Sigmoid colon (tissue), 7 donors: ENCODE measurements around the gene POU2F2. TPM values are rescaled to one million over a fixed set of nuclear protein-coding genes. Genes with fewer than 3 reads are reported as not detected.

ENCODE experiments used
- DNase-seq: peaks from one replicate; pipeline ENCODE4 v3.0.0-alpha.2; 2019
- H3K27ac ChIP-seq, 4 donors: fragments of 200-600 bp; sonication (generic); one replicate each; pipeline ENCODE4 v1.5.1; 2016 to 2019; ENCODE audit warnings: mild to moderate bottlenecking in 1 of 4
- H3K27me3 ChIP-seq, 3 donors: fragments of 200-600 bp; sonication (generic); one replicate each; pipeline ENCODE4 v1.5.1; 2019; ENCODE audit warnings: mild to moderate bottlenecking in 1 of 3
- H3K36me3 ChIP-seq, 4 donors: fragments of 200-600 bp; sonication (generic); one replicate each; pipeline ENCODE4 v1.5.1; 2016 to 2019
- H3K4me1 ChIP-seq, 4 donors: fragments of 200-600 bp; sonication (generic); one replicate each; pipeline ENCODE4 v1.5.1; 2017 to 2019
- H3K4me3 ChIP-seq, 4 donors: fragments of 200-600 bp; sonication (generic); one replicate each; pipeline ENCODE4 v1.5.1; 2017 to 2019; ENCODE audit warnings: mild to moderate bottlenecking in 2 of 4, moderate library complexity in 1 of 4
- H3K9me3 ChIP-seq, 4 donors: fragments of 200-600 bp in 3 of 4; sonication (generic) in 3 of 4; one replicate each; pipeline versions ENCODE4 v1.5.1 to v1.6.1; 2013 to 2019
- EP300 ChIP-seq, 4 donors: sonication (generic); formaldehyde crosslinking; IDR thresholded peaks; one replicate each; pipeline ENCODE4 v1.6.1; 2017; ENCODE audit warnings: antibody characterized with exemption in 4 of 4
- POLR2A ChIP-seq, 2 donors: fragments of 450-650 bp; IDR thresholded peaks; one replicate each; pipeline ENCODE4 v1.6.1; 2016; ENCODE audit warnings: antibody characterized with exemption in 2 of 2, mild to moderate bottlenecking in 2 of 2, moderate library complexity in 2 of 2
- POLR2AphosphoS5 ChIP-seq, 4 donors: sonication (generic); formaldehyde crosslinking; IDR thresholded peaks; one replicate each; pipeline ENCODE4 v1.6.1; 2017; ENCODE audit warnings: antibody characterized with exemption in 4 of 4
- WGBS, 2 donors: extraction: QIAGEN DNeasy Blood & Tissue Kit; methylation state at CpG; one replicate each; pipeline ENCODE4 v1.1.7; 2013; 5-methylcytosine and 5-hydroxymethylcytosine counted together
- intact Hi-C: fragments of 100-400 bp; cut with DNase I; formaldehyde crosslinking; loops from one replicate; pipeline ENCODE4 v1.15.1; 2023
- polyA plus RNA-seq, 3 donors: library from polyadenylated mRNA; stranded (reverse); fragments of 200-250 nt; gene quantifications; one replicate each; pipeline ENCODE4 v1.2.3, GENCODE V29; 2013
- total RNA-seq, 4 donors: library from RNA; depleted of rRNA; stranded (reverse); fragments of >200 nt; gene quantifications; one replicate each; pipeline ENCODE4 v1.1.0, GENCODE V29; 2016
- TF ChIP-seq, protein P1 (sequence below), 4 experiments: fragments of 450-650 bp in 3 of 4; fragments of 200-600 bp in 1 of 4; IDR thresholded peaks; one replicate each; pipeline ENCODE4 v1.5.1; 2016 to 2019; ENCODE audit warnings: antibody characterized with exemption in 4 of 4, mild to moderate bottlenecking in 3 of 4, moderate library complexity in 2 of 4
- donor health status: healthy with polysubstance abuse.
- donor health status: Bipolar disorder and iron deficiency.
- donor health status: healthy.

POU2F2 gene
- total RNA-seq (1 to 10 TPM; 1.2 to 3.0 (median 2.5) TPM), polyA plus RNA-seq (10 to 100 TPM in 1 of 3 donors, 1 to 10 TPM in 1, under 1 TPM in 1; 0.60 to 19.0 (median 1.6) TPM)

DNA sequence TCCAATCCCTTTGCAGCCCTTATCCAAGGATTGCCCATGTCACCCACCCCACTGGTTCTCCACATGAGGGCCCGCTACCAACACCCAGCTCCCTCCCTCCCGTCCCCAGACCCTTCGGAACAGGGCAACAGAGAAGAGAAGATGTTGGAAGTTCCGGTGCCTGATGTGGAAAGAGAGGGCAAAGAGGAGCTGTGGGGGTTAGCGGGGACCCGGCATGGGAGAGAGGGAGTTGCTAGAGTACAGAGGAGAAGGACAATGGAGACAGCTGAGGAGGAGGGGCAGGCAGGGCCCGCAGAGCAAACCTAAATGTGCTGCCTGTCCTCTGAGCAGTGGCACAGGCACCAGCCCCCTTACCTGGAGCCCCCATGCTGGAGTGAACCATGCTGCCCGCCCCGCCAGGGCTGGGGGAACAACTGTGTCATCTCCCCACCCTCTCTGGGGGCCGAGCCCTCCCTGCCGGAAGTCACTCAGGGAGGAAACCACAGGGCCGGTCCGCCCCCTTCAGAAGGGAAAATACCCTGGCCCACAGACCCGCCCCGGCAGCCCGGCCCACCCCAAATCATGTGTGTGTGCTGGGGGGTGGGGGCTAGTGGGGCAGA, at the start of gene POU2F2:
Gene POU2F2, minus strand, starts transcription at position 417 of the 599 bp plus-strand sequence. Its CDS starts 35 bp downstream, at position 382.
- H3K9me3 ChIP-seq: no peaks in the 10 kb centered on the region
- peaks cover 17 to 65% (median 26%) of the 10 kb centered on the region in 3 donors for H3K27me3 ChIP-seq
- peaks cover 0 to 17% (median 15%) of the 10 kb centered on the region in 4 donors for H3K4me1 ChIP-seq
- no peaks in the 10 kb centered on the region for H3K36me3 ChIP-seq
- intact Hi-C loops: loop anchor here (5.0 to 10.0 kb wide), 2 partner anchors 163 to 195 kb away; partner anchors contain the start of gene MEGF8
- TF ChIP-seq, protein P1, sequence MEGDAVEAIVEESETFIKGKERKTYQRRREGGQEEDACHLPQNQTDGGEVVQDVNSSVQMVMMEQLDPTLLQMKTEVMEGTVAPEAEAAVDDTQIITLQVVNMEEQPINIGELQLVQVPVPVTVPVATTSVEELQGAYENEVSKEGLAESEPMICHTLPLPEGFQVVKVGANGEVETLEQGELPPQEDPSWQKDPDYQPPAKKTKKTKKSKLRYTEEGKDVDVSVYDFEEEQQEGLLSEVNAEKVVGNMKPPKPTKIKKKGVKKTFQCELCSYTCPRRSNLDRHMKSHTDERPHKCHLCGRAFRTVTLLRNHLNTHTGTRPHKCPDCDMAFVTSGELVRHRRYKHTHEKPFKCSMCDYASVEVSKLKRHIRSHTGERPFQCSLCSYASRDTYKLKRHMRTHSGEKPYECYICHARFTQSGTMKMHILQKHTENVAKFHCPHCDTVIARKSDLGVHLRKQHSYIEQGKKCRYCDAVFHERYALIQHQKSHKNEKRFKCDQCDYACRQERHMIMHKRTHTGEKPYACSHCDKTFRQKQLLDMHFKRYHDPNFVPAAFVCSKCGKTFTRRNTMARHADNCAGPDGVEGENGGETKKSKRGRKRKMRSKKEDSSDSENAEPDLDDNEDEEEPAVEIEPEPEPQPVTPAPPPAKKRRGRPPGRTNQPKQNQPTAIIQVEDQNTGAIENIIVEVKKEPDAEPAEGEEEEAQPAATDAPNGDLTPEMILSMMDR (IDR thresholded peaks at IDR 0.05): no peak
- H3K27ac ChIP-seq: no peak within 1 kb of the TSS
- peak within 1 kb of the TSS in 3 of 4 donors; percentile 7 to 34 (median 26) for H3K4me3 ChIP-seq
- WGBS, 2 donors: 6 to 15% methylated on average over 16 of the region's 16 CpGs
- DNase-seq: no peak

DNA sequence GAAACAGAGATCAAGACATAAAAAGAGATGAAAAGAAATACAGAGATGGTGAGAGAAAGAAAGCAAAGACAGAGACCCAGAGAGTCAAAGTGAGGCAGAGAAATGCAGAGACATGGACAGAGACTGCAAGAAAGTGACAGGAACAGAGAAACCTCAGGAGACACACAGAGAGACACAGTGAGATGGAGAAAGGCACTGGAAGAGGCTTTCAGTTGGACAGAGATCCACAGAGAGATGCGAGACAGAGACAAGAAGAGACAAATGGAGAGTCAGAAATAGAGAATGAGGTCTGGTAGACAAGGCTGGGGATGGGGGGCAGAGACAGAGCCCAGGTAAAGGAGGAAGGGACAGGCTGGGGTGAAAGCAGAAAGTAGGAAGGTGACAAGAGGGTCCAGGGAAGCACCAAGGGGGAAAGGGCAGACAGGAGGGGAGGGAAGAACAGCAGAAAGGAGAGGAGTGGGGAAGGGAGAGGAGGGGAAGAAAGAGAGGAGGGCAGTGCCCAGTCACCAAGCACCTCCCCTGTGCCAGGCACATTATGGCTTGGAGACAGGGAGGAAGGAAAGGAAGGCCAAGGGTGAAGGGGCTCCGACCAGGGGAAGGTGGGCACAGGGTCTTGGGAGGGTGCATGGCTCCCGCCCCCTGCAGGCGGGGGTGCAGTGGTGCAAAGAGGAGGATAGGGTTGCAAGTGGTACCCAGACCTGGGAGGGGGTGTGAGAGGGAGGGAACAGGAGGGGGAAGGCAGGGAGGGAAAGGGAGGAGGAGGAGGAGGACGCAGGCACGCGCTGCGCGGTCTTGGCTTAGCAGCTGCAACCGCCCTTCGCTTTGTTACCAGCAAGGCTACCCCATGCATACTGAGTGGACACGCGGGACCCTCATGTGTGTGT, 46.8 kb upstream of the POU2F2 start:
- intact Hi-C loops: no loop called here
- TF ChIP-seq, protein P1 (IDR thresholded peaks at IDR 0.05): no peak
- TF ChIP-seq POLR2AphosphoS5 (IDR thresholded peaks at IDR 0.05) (no peak), EP300 (IDR thresholded peaks at IDR 0.05) (no peak), POLR2A (IDR thresholded peaks at IDR 0.05) (no peak)
- Histone ChIP-seq H3K4me3 (no peak overlapping the region), H3K36me3 (no peaks in the 10 kb centered on the region), H3K27me3 (peaks cover 25 to 81% (median 37%) of the 10 kb centered on the region in 3 donors), H3K27ac (no peak overlapping the region), H3K4me1 (peaks cover 0 to 21% (median 15%) of the 10 kb centered on the region in 4 donors), H3K9me3 (no peaks in the 10 kb centered on the region)
- WGBS, 2 donors: 14 to 26% methylated on average over 13 of the region's 13 CpGs
- DNase-seq: no peak

DNA sequence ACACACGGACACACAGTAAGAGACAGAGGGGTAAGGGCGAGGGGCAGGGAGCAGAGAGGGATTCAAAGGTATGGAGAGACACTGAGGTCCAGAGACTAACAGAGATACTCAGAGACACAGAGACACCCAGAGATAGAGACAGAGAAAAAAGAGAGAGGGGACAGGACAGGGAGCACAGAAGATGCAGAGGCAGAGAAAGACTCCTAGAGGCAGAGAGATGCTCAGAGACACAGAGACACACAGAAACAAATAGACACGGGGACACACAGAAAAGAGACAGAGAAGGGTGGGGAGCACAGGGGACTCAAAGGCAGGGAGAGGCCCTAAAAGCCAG, 45.4 kb upstream of the POU2F2 start:
- no peaks in the 10 kb centered on the region for H3K36me3 ChIP-seq
- intact Hi-C loops: no loop called here
- no peak overlapping the region for H3K27ac ChIP-seq
- WGBS, 2 donors: 29 to 41% methylated on average over 3 of the region's 3 CpGs
- peaks cover 25 to 82% (median 50%) of the 10 kb centered on the region in 3 donors for H3K27me3 ChIP-seq
- TF ChIP-seq EP300 (IDR thresholded peaks at IDR 0.05) (no peak), POLR2A (IDR thresholded peaks at IDR 0.05) (no peak), POLR2AphosphoS5 (IDR thresholded peaks at IDR 0.05) (no peak)
- TF ChIP-seq, protein P1 (IDR thresholded peaks at IDR 0.05): no peak
- H3K9me3 ChIP-seq: no peaks in the 10 kb centered on the region
- H3K4me3 ChIP-seq: no peak overlapping the region
- H3K4me1 ChIP-seq: peaks cover 0 to 21% (median 15%) of the 10 kb centered on the region in 4 donors
- DNase-seq: no peak

DNA sequence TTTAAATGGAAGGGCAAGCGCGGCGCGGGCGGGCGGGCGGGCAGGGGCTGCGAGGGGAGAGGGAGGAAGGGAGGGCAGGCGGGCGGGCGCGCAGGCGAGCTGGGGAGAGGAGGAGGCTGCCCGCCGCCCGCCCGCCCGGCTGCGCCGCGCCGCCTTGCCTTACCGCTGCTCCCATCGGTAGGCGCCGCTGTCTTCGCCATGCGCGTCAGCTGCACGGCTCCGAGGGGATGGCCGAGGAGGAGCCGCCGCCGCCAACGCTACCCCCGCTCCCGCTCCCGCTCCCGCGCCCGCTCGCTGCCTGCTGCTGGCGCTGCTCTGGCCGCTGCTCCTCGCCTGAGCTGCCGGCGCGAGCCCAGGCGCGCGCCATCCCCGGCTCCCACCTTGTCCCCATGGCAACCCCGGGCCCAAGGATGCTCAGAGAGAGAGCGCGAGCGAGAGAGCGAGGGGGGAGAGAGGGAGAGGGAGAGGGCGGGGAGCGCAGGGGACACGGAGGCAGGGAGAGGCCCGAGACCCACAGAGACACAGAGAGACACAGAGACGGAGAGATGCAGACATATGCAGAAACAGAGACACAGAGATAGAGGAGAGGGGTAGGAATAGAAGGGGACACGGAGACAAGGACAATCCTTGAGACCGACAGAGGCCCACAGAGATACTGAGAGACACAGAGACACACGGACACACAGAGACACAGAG, 44.9 kb upstream of the POU2F2 start:
- no peaks in the 10 kb centered on the region for H3K9me3 ChIP-seq
- TF ChIP-seq, protein P1 (IDR thresholded peaks at IDR 0.05): peak in 1 of 4 experiments; percentile 50
- no peak for TF ChIP-seq POLR2AphosphoS5 (IDR thresholded peaks at IDR 0.05)
- TF ChIP-seq EP300 (IDR thresholded peaks at IDR 0.05): no peak
- no peaks in the 10 kb centered on the region for H3K36me3 ChIP-seq
- H3K4me3 ChIP-seq: peak overlapping the region; percentile 17 to 55 (median 50)
- 1% methylated on average over 66 of the region's 66 CpGs for WGBS, 2 donors
- H3K4me1 ChIP-seq: peaks cover 0 to 21% (median 15%) of the 10 kb centered on the region in 4 donors
- peak; percentile 81 for DNase-seq
- peak overlapping the region in 3 of 4 donors; percentile 42 to 53 (median 47) for H3K27ac ChIP-seq
- H3K27me3 ChIP-seq: peaks cover 25 to 82% (median 50%) of the 10 kb centered on the region in 3 donors
- intact Hi-C loops: no loop called here
